GM19240 (cell line): ENCODE measurements around the gene ABL2.

Experiments used
- DNase-seq: peaks from one replicate; pipeline ENCODE4 v3.0.0; 2011; ENCODE audit warnings: low spot score; ENCODE audit not compliant: insufficient read length

Gene ABL2

DNA sequence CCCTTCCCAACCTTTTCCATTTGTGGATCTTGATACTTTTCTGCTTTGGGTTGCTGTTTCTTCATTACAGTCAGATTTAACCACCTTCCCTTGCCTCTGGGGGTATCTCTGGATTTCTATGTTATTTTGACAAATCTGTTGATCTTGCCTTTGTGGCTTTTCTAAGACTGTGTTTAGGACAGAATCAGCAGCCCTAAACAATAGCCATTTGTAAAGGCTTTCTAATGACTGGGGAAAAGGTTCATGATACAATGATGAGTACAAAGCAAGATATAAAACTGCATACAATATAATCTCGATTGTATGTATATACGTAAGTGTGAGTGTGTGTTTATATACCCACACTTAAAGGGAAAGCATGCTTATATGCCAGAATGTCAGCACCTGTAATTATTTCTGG lies 176.0 kb downstream of the ABL2 start:
- DNase-seq = no peak

DNA sequence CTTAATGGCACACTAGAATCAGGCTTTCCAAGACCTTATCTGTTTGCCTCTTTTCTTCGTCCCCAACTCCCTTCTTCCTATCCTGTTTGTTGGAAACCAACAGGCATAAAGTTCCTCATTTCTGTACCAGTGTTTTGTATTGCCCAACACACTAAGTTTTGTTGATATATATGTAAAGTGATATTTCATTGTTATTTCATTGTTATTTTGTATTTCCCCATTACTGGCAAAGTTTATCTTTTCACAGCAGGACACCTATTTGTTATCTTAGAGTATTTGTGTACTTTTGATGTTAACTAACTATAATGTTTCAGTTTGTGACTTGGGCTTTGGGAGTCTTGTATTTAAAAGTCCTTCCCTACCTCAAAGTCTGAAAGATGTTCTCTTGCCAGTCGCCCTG lies 176.7 kb downstream of the ABL2 start:
- no peak for DNase-seq
